Common myeloid progenitor, CD34-positive (primary cell): Measurements from ENCODE around the gene YPEL4.

Experiments used
- CTCF ChIA-PET: fragments of 350-600 bp; sonication (Branson Sonifier 250); formaldehyde crosslinking; loops from one replicate; lab custom pipeline; 2021; ENCODE audit warnings: antibody characterized with exemption; lab: Charles Lee
- POLR2A ChIA-PET: fragments of 350-600 bp; sonication (Branson Sonifier 250); formaldehyde crosslinking; loops from one replicate; lab custom pipeline; 2021; ENCODE audit warnings: antibody characterized with exemption; lab: Charles Lee
- DNase-seq, 3 donors: peaks; one replicate each; pipeline versions ENCODE4 v3.0.0 to v3.0.0-alpha.2; 2013
- H3K27ac ChIP-seq, 2 experiments: 1 replicate in 1 of 2; 2 replicates in 1 of 2; pipeline ENCODE4 v1.7.0; 2013; ENCODE audit warnings: inconsistent platforms in 2 of 2, low read length in 2 of 2, mild to moderate bottlenecking in 2 of 2, low read depth in 1 of 2, moderate library complexity in 1 of 2; ENCODE audit not compliant: severe bottlenecking in 2 of 2, insufficient read depth in 1 of 2, poor library complexity in 1 of 2
- H3K27me3 ChIP-seq, 5 experiments: replicated peaks in 2 of 5; 1 replicate in 3 of 5; 2 replicates in 2 of 5; pipeline versions ENCODE4 v1.6.1 to v1.7.0; 2013; ENCODE audit warnings: low read length in 4 of 5, mild to moderate bottlenecking in 2 of 5, moderate library complexity in 2 of 5, inconsistent platforms in 1 of 5; ENCODE audit not compliant: insufficient read depth in 5 of 5, control insufficient read depth in 4 of 5
- H3K36me3 ChIP-seq, 4 experiments: 1 replicate in 2 of 4; 2 replicates in 2 of 4; pipeline versions ENCODE4 v1.6.1 to v1.7.0; 2013; ENCODE audit warnings: low read length in 3 of 4, control low read depth in 1 of 4, mild to moderate bottlenecking in 1 of 4; ENCODE audit not compliant: control insufficient read depth in 4 of 4, insufficient read depth in 4 of 4
- H3K4me1 ChIP-seq, 4 experiments: 1 replicate in 3 of 4; 2 replicates in 1 of 4; pipeline versions ENCODE4 v1.6.1 to v1.7.1; 2013; ENCODE audit warnings: low read length in 3 of 4, mild to moderate bottlenecking in 3 of 4, control low read depth in 1 of 4, inconsistent platforms in 1 of 4, moderate library complexity in 1 of 4; ENCODE audit not compliant: control insufficient read depth in 4 of 4, insufficient read depth in 4 of 4; ENCODE audit errors: control extremely low read depth in 1 of 4
- H3K4me3 ChIP-seq, 7 experiments: 1 replicate in 4 of 7; 2 replicates in 3 of 7; pipeline versions ENCODE4 v1.5.1 to v1.7.0; 2013; ENCODE audit warnings: mild to moderate bottlenecking in 7 of 7, low read length in 6 of 7, moderate library complexity in 6 of 7, inconsistent platforms in 2 of 7, low read depth in 2 of 7, control low read depth in 1 of 7; ENCODE audit not compliant: insufficient read depth in 4 of 7, control insufficient read depth in 1 of 7; ENCODE audit errors: extremely low read depth in 1 of 7
- H3K9me3 ChIP-seq, 5 experiments: 1 replicate in 4 of 5; 2 replicates in 1 of 5; pipeline versions ENCODE4 v1.6.1 to v1.7.1; 2013; ENCODE audit warnings: low read length in 4 of 5, mild to moderate bottlenecking in 2 of 5, inconsistent platforms in 1 of 5, low read depth in 1 of 5, moderate library complexity in 1 of 5; ENCODE audit not compliant: control insufficient read depth in 4 of 5, insufficient read depth in 2 of 5; ENCODE audit errors: control extremely low read depth in 1 of 5
- WGBS: methylation state at CpG from one replicate; pipeline ENCODE4 v1.1.5; 2013; ENCODE audit not compliant: insufficient coverage; 5-methylcytosine and 5-hydroxymethylcytosine counted together

The YPEL4 gene

DNA sequence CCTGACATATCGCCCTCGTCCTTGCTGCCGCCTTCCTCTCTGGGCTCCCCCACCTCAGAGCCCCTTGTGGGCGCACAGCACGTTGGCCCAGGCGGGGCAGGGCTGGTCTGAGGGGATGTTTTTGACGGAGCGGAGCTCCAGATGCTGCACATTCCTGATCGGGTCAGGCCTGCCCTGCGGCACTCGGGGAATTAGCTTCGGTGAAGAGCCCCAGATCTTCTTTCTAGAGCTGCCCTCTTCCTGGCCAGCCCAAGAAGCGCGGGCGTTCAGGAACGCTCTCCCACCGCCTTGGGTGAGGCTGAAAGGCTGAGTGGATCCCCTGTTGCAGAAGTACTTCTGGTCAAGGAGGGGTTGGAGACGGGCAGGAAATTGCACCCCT lies 12.1 kb downstream of the YPEL4 start:
- H3K4me1 ChIP-seq: peaks cover 7 to 55% (median 40%) of the 10 kb centered on the region in 4 experiments
- 3% methylated on average over 10 of the region's 18 CpGs for WGBS
- H3K9me3 ChIP-seq: no peaks in the 10 kb centered on the region
- CTCF ChIA-PET: interaction anchor here (0.6 to 14.0 kb wide), 7 partner anchors 18 to 177 kb away, joined by 3 to 401 read pairs (median 4); partner anchors contain the start of gene UBE2L6
- DNase-seq: no peak
- peak overlapping the region in 1 of 2 experiments; percentile 47 for H3K27ac ChIP-seq
- H3K27me3 ChIP-seq: no peaks in the 10 kb centered on the region
- peaks cover 0 to 8% (median 0%) of the 10 kb centered on the region in 4 experiments for H3K36me3 ChIP-seq
- H3K4me3 ChIP-seq: peak overlapping the region; percentile 49 to 92 (median 88)
- POLR2A ChIA-PET: interaction anchor here (0.9 kb wide), 1 partner anchor 106 kb away, joined by 3 read pairs; no protein-coding TSS in a partner anchor

DNA sequence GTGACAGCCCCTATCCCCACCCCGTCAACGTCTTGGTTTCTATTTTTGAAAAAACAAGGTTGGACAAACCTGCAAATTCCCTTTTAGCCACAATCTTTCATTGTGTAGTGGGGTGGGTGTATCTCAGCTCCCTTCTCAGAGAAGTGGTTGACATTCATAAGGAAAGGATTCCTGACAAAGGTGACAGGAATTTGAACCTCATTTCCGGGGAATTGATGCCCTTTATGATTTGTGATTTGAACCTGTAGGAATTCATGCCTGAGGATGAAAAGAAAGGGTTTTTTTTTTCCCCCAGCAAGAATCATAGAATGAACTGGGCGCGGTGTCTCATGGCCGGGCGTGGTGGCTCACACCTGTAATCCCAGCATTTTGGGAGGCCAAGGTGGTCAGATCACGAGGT lies 14.5 kb downstream of the YPEL4 start:
- WGBS: 94% methylated on average over 3 of the region's 8 CpGs

DNA sequence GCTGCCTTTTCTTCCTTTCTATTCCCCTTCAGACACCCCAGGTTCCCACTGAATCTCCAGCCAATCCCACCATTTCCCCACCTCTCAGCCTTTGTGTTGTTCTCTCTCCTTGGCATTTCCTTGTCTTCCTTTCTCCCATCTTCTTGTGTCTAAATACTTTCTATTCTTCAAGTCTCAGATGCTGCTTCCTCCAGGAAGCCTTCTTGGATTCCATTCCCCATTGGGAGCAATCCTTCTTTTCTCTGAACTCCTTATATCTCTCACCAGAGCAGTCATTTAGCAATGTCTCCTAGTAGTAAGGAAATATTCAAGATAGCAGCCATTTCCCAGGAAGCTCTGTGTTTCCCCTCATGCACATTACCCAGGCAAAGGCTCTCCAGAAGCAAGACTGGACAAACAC lies 15.4 kb downstream of the YPEL4 start:
- no peak overlapping the region for H3K27ac ChIP-seq
- no peaks in the 10 kb centered on the region for H3K9me3 ChIP-seq
- CTCF ChIA-PET: interaction anchor here (0.8 to 2.6 kb wide), 9 partner anchors 10 to 143 kb away, joined by 3 to 10 read pairs (median 3); partner anchors contain the start of gene UBE2L6
- POLR2A ChIA-PET: no interaction called here
- no peaks in the 10 kb centered on the region for H3K36me3 ChIP-seq
- no peak overlapping the region for H3K4me3 ChIP-seq
- H3K4me1 ChIP-seq: peaks cover 0 to 27% (median 17%) of the 10 kb centered on the region in 4 experiments
- H3K27me3 ChIP-seq: no peaks in the 10 kb centered on the region
- DNase-seq: no peak

More for the DNA sequence above, 14.5 kb downstream of the YPEL4 start:
- POLR2A ChIA-PET: no interaction called here
- Histone ChIP-seq H3K9me3 (no peaks in the 10 kb centered on the region), H3K27me3 (no peaks in the 10 kb centered on the region), H3K27ac (no peak overlapping the region), H3K4me1 (peaks cover 3 to 37% (median 26%) of the 10 kb centered on the region in 4 experiments), H3K36me3 (no peaks in the 10 kb centered on the region), H3K4me3 (no peak overlapping the region)
- no peak for DNase-seq
- CTCF ChIA-PET: interaction anchor here (1.0 to 9.8 kb wide), 7 partner anchors 9 to 88 kb away, joined by 3 to 158 read pairs (median 6); no protein-coding TSS in a partner anchor

DNA sequence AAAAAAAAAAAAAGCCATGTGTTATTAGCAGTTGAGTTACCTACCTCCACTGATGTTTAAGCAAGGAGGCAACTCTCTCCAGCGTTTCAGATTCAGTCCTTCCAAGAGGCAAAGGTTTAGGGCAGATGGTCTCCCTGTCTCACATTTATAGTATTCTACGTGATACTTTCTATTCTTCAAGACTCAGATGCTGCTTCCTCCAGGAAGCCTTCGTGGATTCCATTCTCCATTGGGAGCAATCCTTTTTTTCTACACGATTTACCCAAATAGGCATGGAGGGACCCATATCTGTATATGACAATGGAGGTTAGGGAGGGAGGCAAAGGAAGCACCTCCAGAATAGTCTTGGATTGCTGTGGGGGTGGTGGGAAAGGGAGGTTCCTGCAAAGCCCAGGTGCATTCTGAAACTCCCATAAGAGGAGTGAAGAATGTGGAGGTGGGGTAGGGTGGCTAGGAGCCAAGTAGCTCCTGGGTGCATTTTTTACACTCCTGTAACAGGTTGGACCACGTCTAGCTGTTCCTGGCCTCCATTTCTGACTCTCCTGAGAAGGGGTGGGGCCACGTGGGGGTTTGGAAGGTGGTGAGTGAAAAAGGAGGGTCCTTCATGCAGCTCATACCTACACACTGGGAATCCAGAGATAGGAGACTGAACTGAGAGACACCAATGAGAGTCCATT lies 16.2 kb downstream of the YPEL4 start:
- no peak overlapping the region for H3K4me3 ChIP-seq
- ChIA-PET POLR2A (no interaction called here), CTCF (interaction anchor here (1.1 to 4.3 kb wide), 7 partner anchors 7 to 142 kb away, joined by 3 to 29 read pairs (median 4); no protein-coding TSS in a partner anchor)
- no peaks in the 10 kb centered on the region for H3K27me3 ChIP-seq
- no peaks in the 10 kb centered on the region for H3K9me3 ChIP-seq
- no peak for DNase-seq
- H3K27ac ChIP-seq: no peak overlapping the region
- H3K4me1 ChIP-seq: peaks cover 0 to 25% (median 13%) of the 10 kb centered on the region in 4 experiments
- WGBS: 100% methylated on average over 2 of the region's 6 CpGs
- no peaks in the 10 kb centered on the region for H3K36me3 ChIP-seq

DNA sequence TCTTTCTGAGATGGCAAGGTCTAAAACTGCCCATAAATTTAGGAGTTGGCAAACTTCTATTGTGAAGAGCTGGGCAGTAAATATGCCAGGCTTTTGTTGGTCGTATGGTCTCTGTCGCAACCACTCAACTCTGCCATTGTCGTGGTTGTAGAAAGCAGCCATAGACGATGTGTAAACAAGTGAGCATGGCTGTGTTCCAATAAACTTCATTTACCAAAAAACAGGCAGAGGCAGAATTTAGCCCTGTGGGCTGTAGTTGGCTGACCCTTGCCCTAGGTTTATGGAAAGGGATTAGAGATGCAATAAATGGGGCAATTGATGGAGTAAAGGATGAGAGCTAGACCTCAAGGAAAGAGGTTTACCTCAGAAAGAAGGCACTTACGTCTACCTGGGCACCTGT lies 17.6 kb downstream of the YPEL4 start:
- WGBS: 84% methylated on average over 5 of the region's 5 CpGs
- H3K27ac ChIP-seq: no peak overlapping the region
- no peak for DNase-seq
- H3K9me3 ChIP-seq: no peaks in the 10 kb centered on the region
- H3K4me3 ChIP-seq: no peak overlapping the region
- CTCF ChIA-PET: interaction anchor here (0.9 to 4.3 kb wide), 7 partner anchors 8 to 64 kb away, joined by 3 to 29 read pairs (median 4); partner anchors contain the start of gene UBE2L6
- no peaks in the 10 kb centered on the region for H3K27me3 ChIP-seq
- H3K4me1 ChIP-seq: peaks cover 0 to 16% (median 5%) of the 10 kb centered on the region in 4 experiments
- POLR2A ChIA-PET: interaction anchor here (0.6 kb wide), 1 partner anchor 1985 kb away, joined by 7 read pairs; no protein-coding TSS in a partner anchor
- H3K36me3 ChIP-seq: no peaks in the 10 kb centered on the region

DNA sequence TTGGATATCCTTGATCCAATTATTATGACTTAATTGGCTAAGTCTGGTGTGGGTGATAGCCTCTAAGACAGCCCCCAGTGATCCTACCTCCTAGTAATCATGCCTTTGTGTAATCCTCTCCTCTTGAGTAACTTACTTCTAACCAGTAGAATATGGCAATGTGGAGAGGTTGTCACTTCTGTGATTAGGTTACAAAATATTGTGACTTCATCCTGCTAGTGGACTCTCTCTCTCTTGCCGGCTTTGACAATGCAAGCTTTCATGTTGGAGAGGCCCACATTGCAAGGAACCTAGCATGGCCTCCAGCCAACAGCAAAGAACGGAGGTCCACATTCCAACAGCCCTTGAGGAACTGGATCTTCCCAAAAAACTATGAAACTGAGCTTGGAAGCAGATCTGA lies 19.5 kb downstream of the YPEL4 start:
- no peaks in the 10 kb centered on the region for H3K36me3 ChIP-seq
- DNase-seq: no peak
- H3K27ac ChIP-seq: no peak overlapping the region
- CTCF ChIA-PET: interaction anchor here (0.8 to 4.3 kb wide), 4 partner anchors 10 to 32 kb away, joined by 3 to 29 read pairs (median 6); no protein-coding TSS in a partner anchor
- 100% methylated on average over 1 of the region's 2 CpGs for WGBS
- peaks cover 0 to 8% (median 1%) of the 10 kb centered on the region in 4 experiments for H3K4me1 ChIP-seq
- no peak overlapping the region for H3K4me3 ChIP-seq
- POLR2A ChIA-PET: no interaction called here
- no peaks in the 10 kb centered on the region for H3K9me3 ChIP-seq
- no peaks in the 10 kb centered on the region for H3K27me3 ChIP-seq

GRCh38 chr11:57626895-57627294 lies 22.8 kb downstream of the YPEL4 start:
- WGBS: no CpG with 5 or more reads among the region's 1 CpG
- H3K27ac ChIP-seq: no peak overlapping the region
- POLR2A ChIA-PET: no interaction called here
- CTCF ChIA-PET: interaction anchor here (0.9 to 18.3 kb wide), 8 partner anchors 8 to 134 kb away, joined by 3 to 158 read pairs (median 4); no protein-coding TSS in a partner anchor
- H3K36me3 ChIP-seq: no peaks in the 10 kb centered on the region
- peaks cover 0 to 4% (median 1%) of the 10 kb centered on the region in 4 experiments for H3K4me1 ChIP-seq
- no peak for DNase-seq
- H3K27me3 ChIP-seq: no peaks in the 10 kb centered on the region
- H3K4me3 ChIP-seq: no peak overlapping the region
- no peaks in the 10 kb centered on the region for H3K9me3 ChIP-seq
